ENCODE results near the gene SRI.

SRI gene

GRCh38 chr7:88253640-88254039 lies 33.8 kb upstream of the SRI start:
- in situ Hi-C loops (cut with HindIII; ENCODE audit: low pct_unique_long_range_greater_than_20kb, low sequenced_read_pairs): no loop called here
- no peak for DNase-seq (ENCODE audit: low read depth in 1 of 2, low spot score in 1 of 2)
- TF ChIP-seq JUND (IDR thresholded peaks at IDR 0.05; ENCODE audit: low read depth): no peak

DNA sequence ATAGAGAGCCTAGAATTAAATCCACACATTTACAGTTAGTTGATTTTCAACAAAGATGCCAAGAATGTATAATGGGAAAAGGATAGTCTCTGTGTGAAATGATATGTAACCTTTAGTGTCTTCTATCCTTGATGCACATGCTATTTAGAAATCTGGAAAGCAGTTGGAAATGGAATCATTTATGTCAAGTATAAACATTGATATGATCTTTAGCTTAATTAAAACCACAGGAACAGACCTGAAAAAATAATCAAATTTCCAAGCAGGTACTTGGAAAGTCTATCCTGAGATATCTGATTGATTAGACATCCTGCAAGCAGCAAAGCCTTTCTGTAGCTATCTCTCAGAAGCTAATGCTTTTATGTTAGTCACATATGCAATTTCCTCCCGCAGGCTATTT lies 24.4 kb upstream of the SRI start:
- in situ Hi-C loops (cut with HindIII; ENCODE audit: low pct_unique_long_range_greater_than_20kb, low sequenced_read_pairs): no loop called here
- DNase-seq (ENCODE audit: low read depth in 1 of 2, low spot score in 1 of 2): no peak
- no peak for TF ChIP-seq JUND (IDR thresholded peaks at IDR 0.05; ENCODE audit: low read depth)

- TF ChIP-seq JUND (IDR thresholded peaks at IDR 0.05; ENCODE audit: low read depth): no peak
- in situ Hi-C loops (cut with HindIII; ENCODE audit: low pct_unique_long_range_greater_than_20kb, low sequenced_read_pairs): no loop called here
- peak; percentile 40 to 84 for DNase-seq (ENCODE audit: low read depth in 1 of 2, low spot score in 1 of 2)
Observed at GRCh38 chr7:88243345-88243909, 23.6 kb upstream of the SRI start.

- no peak for TF ChIP-seq JUND (IDR thresholded peaks at IDR 0.05; ENCODE audit: low read depth)
- DNase-seq (ENCODE audit: low read depth in 1 of 2, low spot score in 1 of 2): no peak
- in situ Hi-C loops (cut with HindIII; ENCODE audit: low pct_unique_long_range_greater_than_20kb, low sequenced_read_pairs): no loop called here
Observed at GRCh38 chr7:88239852-88240251, 20.0 kb upstream of the SRI start.

DNA sequence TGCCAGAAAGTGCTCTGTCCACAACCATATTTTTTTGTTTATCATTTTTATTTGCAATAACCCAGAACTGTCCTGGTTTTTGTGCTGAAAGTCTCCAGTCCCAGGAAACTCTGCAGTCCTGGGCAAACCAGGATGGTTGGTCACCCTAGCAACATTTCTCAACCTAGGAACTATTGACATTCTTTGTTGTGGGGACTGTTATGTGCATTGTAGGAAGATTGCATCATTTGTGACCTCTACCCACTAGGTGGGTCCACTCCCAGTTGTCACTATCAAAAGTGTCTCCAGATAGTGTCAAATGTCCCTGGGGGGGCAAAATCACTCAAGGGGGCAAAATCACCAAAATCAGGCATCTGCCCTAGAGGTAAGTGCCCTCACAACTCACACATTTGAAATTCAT lies 14.0 kb upstream of the SRI start:
- no peak for TF ChIP-seq JUND (IDR thresholded peaks at IDR 0.05; ENCODE audit: low read depth)
- in situ Hi-C loops (cut with HindIII; ENCODE audit: low pct_unique_long_range_greater_than_20kb, low sequenced_read_pairs): no loop called here
- no peak for DNase-seq (ENCODE audit: low read depth in 1 of 2, low spot score in 1 of 2)

DNA sequence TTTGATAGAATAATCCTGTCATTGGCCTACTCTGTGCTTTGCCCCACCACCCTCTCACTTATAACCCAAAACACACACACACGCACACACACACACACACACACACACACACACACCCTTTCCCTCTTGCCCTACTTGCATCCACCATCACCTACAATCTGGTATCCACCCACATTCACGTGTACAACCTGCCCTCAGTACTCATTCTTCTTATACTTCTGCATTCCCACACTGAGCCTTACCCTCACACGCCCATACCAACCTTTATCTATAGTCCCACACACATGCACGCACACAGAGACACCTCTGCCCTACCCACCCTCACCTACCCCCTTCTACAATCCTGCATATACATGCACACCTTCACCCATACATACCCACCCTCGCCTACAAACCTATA lies 10.8 kb upstream of the SRI start:
- DNase-seq (ENCODE audit: low read depth in 1 of 2, low spot score in 1 of 2): no peak
- in situ Hi-C loops (cut with HindIII; ENCODE audit: low pct_unique_long_range_greater_than_20kb, low sequenced_read_pairs): no loop called here
- TF ChIP-seq JUND (IDR thresholded peaks at IDR 0.05; ENCODE audit: low read depth): no peak

- no peak for TF ChIP-seq JUND (IDR thresholded peaks at IDR 0.05; ENCODE audit: low read depth)
- DNase-seq (ENCODE audit: low read depth in 1 of 2, low spot score in 1 of 2): no peak
- in situ Hi-C loops (cut with HindIII; ENCODE audit: low pct_unique_long_range_greater_than_20kb, low sequenced_read_pairs): no loop called here
Observed at GRCh38 chr7:88229302-88229995, 9.6 kb upstream of the SRI start.

- in situ Hi-C loops (cut with HindIII; ENCODE audit: low pct_unique_long_range_greater_than_20kb, low sequenced_read_pairs): no loop called here
- TF ChIP-seq JUND (IDR thresholded peaks at IDR 0.05; ENCODE audit: low read depth): peak; percentile 82
- peak; percentile 13 to 91 for DNase-seq (ENCODE audit: low read depth in 1 of 2, low spot score in 1 of 2)
Observed at GRCh38 chr7:88226886-88227516, 7.2 kb upstream of the SRI start.

DNA sequence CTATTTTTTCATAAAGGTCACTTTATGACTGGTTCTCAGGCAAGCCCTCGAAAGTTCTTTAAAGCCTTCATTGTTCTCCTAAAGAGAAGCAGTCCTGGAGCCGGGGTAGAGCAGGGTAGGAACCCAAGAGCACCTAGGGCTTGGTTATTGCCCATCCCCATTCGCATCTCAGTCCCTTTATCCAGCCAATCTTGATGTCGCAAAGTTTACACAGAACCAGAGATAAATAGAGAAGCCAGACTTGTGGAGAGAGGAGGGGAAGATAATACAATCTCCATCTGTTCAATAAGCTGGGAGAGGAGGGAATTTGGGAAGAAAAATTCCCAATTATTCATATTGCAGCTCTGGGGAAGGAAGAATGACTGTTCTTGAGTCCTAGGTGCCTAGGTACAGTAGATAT lies 6.4 kb upstream of the SRI start:
- no peak for DNase-seq (ENCODE audit: low read depth in 1 of 2, low spot score in 1 of 2)
- in situ Hi-C loops (cut with HindIII; ENCODE audit: low pct_unique_long_range_greater_than_20kb, low sequenced_read_pairs): no loop called here
- TF ChIP-seq JUND (IDR thresholded peaks at IDR 0.05; ENCODE audit: low read depth): no peak

DNA sequence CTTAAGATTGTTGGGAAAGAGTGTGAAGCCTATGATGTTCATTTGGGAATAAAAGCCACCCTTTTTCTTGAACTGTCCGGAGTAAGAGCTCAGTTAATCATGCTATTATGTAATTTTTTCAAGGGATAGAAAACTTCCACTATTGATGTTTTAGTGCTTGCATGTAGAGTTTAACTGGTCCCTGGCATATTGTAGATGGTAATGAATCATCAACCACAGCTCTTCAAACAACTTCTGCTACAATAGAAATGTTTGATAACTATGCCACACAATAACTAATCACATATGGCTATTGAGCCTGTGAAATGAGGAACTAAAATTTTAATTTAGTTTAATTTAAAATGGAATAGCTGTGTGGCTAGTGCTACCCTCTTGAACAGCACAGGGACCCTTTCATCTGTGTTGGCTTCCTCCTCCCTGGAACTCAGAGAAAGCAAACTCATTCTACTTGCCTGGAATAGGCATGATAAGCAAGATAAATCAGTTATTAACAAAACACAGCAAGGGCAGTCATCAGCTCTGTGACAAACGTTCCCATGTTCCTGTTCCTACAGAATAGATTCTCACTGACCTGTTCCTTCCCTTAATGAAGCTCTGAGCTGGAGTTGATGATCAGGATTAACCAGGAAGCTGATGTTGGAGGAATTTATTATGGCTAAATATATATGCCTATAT lies 4.9 kb upstream of the SRI start:
- TF ChIP-seq JUND (IDR thresholded peaks at IDR 0.05; ENCODE audit: low read depth): no peak
- DNase-seq (ENCODE audit: low read depth in 1 of 2, low spot score in 1 of 2): no peak
- in situ Hi-C loops (cut with HindIII; ENCODE audit: low pct_unique_long_range_greater_than_20kb, low sequenced_read_pairs): no loop called here

GRCh38 chr7:88223265-88223664 lies 3.4 kb upstream of the SRI start:
- TF ChIP-seq JUND (IDR thresholded peaks at IDR 0.05; ENCODE audit: low read depth): no peak
- DNase-seq (ENCODE audit: low read depth in 1 of 2, low spot score in 1 of 2): no peak
- in situ Hi-C loops (cut with HindIII; ENCODE audit: low pct_unique_long_range_greater_than_20kb, low sequenced_read_pairs): no loop called here

DNA sequence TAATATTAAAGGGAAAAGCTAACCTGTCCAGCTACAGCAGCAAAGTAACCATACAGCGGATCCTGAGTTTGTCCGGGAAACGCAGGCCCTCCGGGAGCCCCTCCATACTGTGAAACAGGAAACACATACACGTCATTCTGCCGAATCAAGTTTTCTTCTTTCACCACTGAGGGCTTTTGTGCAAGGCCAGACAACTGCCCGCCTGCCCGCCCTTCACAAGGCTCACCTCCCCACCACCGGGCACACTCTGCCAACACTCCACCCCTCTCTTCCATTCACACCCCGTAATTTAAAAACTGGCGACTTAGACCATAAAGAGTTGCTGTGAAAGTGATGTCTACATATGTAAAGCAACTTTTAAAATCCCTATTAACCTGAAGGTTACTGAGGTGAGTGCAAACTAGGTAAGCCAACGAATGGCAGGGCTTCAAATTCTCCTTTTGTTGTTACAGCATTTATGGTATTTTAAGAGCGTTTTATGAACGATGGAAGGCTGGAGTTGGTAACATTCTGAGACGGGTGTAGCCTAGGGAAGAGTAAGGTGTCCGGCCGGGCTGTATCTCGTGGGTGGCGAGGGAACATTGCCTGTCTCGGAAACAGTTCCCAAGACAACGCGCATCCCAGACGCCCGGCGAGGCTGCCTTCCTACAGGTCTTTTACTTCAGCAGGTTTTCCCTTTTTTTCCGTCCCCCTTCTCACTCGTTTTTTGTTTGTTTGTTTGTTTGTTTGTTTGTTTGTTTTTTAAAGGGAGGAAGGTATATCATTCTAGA lies 817 bp downstream of the SRI start:
- peak in 1 of 2 experiments; percentile 36 for DNase-seq (ENCODE audit: low read depth in 1 of 2, low spot score in 1 of 2)
- in situ Hi-C loops (cut with HindIII; ENCODE audit: low pct_unique_long_range_greater_than_20kb, low sequenced_read_pairs): no loop called here
- TF ChIP-seq JUND (IDR thresholded peaks at IDR 0.05; ENCODE audit: low read depth): no peak
